Dedifferentiated amniotic fluid mesenchymal stem cell (primary cell): Measurements from ENCODE around the gene MXD4.
"Not testable (repeated sequence)": the region's sequence is repeated elsewhere in the genome, so short reads cannot be mapped to it uniquely, and the experiment has no call there.

Experiments used
- DNase-seq: peaks from one replicate; pipeline ENCODE4 v3.0.0-alpha.2; 2016; ENCODE audit errors: extremely low spot score

MXD4 gene

DNA sequence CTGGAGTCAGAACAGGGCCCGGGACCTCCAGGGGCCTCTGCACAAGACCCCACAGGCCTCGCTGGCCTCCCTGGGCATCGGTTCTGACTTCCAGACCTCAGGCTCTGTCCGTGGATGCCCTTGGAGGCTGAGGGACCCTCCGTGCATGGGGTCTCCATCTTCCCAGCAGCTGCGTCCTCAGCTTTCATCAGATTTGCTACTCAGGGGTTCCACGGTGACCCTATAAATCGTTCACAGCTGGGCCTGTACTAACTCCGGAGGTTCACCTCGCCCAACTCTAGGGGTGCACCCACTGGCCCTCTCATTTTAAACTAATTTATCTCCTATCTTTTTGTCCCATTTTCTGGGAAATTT lies 13.1 kb upstream of the MXD4 start:
- DNase-seq = not testable (repeated sequence)

DNA sequence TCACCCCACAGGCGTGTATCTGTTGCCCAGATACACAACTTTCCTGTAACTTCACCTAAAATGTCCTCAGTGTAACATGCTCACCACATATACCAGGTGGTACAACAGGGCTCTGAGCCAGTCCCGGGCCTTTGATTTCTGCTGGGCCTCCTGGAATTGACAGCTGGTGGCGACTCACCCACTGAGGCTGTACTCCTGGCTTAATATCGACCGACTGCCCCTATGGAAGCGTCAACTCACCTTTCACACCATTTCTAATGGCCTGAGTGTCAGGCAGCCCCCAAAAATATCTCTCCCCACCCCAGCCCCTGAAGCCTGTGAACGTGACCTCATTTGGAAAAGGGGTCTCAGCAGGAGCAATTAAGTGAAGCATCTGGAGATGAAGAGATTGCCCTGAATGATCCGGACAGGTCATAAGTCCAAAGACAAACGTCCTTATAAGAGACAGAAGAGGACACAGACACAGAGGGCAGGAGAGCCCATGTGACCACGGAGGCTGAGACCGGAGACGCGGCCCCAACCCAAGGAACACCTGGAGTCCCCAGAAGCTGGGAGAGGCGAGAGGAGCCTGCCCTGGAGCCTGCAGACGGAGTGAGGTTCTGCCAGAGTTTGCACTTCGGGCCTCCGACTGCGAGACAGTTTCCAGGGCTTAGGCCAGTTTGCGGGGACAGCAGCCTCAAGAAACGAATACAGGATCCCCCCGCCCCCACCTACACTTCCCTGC lies 12.6 kb upstream of the MXD4 start:
- DNase-seq = no peak

DNA sequence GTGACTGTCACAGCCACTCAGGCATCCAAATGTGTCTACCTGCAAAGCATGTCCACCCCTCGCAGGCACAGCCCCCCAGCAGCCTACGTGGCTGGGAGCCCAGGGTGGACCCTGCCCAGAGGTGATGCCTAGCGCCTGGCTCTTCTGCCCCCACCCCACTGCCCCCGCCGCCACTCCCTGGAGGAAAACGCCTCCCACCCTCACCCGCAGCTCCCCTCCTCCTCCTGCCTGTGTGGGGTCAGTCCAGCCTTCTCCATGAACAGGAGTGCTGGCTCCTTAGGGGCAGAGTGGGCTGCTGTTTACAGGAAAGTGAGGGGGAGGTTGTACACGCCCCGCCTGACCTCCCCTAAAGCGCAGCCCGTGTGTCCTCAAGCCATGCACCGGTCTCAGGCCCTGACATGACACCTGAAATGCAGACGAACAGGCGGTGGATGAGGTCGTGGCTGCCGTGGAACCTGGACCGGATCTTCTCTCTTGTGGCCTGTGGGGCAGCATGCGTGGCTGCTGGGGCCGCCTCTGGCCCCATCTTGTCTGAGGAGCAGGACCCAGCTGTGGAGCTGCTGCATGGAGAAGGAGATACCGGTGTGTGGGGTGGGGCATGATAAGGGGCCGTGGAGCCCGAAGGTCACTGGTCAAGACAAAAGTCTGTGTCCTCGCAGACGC lies 11.9 kb upstream of the MXD4 start:
- DNase-seq = no peak

DNA sequence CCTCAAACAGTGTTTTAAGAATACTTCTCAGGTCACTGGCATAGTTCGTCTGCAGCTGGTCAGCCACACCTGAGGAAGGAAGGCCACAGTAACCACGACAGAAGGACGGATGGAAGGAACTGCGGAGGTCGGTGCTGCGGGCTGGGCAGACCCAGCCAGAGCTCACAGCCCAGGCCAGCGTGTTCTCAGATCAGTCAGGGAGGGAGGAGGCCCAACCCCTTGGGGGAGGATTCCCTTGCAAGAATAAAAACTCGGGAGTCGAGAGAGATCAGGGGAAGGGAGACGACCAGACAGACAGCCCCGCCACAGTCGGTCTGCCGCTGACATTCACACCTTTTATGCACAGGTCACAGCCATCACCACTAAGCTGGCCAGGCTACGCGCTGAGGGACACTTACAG lies 11.3 kb upstream of the MXD4 start:
- no peak for DNase-seq

DNA sequence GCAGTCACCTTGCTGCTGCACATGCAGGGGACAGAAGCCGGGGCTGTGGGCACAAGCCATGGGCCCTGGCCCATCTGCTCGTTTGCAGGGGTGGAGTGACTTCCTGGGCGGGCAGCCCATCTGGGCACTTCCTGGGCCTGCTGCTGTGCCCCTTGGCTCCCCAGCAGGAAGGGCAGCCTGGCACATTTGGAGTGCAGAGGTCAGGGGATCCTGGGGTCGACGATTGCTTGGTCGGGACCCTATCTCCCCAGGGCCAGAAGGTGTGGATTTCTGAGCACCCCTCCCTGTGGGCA lies 10.9 kb upstream of the MXD4 start:
- no peak for DNase-seq

DNA sequence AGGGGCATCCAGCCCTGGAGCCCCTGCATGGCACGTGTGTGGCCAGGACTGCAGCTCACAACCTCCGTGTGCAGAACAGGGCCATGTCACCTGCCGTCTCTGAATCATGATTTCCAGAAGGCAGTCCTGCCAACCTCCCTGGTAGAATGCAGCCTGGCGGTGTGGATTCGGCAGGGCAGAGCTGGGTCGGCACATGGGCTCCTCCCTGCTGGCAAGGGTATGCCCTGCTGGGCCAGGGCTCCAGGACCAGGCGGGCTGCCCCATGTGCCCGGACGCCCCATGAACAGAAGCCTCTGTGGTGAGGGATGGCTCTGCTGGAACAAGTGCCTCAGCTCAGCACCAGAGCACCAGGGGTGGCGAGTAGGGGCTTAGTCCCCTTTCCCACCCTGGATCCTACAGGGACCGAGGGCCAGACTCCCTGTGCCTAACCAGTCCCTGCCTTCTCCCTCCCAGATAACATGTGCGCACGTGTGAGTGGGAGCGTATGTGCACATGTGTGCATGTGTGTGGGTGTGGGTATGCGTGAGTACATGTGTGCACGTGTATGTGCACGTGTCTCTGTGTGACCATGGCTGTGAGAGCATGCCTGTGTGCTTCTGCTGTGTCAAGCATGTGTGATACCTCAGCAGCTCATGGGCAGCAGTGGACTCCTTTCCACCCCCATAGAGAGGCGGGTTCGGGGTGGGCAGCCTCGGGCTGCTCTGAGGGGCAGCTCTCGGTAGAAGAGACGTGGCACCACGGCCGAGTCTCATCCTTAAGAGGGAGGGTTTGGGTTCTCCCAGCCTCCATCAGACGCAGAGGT lies 10.3 kb upstream of the MXD4 start:
- DNase-seq = no peak

DNA sequence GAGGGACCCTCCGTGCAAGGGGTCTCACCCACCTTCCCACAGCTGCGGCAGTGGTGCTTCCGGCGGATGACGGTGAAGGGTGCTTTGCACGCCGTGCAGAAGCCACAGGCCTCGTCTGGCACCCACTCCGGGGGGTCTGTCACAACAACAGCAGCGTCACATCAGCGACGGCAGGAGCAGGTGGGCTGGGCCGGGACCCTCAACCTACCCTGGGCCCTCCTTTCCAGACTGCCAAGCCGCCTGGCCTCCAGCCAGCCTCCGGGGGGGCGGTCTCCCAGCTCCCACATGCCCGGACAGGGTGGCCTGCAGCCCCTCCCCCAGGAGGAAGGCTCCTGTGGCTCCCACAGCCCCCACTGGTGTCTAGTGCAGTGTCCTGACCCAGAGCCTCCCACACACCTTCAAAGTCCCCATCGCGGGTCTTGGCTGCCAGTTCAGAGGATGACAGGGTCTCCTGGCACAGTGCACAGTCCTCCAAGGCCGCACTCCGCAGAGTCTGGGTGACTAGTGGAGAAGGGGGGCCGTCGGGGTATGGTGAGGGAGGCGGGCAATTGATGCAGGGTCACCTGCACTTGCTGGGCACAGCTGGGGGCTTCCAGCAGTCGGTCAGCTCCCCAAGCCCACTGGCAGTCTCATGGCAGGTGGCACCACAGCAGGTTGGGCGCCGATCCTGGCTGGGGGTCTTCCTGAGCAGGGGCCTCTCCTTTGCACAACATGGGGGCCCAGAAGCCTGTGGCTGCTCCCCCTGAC lies 9.5 kb upstream of the MXD4 start:
- no peak for DNase-seq

DNA sequence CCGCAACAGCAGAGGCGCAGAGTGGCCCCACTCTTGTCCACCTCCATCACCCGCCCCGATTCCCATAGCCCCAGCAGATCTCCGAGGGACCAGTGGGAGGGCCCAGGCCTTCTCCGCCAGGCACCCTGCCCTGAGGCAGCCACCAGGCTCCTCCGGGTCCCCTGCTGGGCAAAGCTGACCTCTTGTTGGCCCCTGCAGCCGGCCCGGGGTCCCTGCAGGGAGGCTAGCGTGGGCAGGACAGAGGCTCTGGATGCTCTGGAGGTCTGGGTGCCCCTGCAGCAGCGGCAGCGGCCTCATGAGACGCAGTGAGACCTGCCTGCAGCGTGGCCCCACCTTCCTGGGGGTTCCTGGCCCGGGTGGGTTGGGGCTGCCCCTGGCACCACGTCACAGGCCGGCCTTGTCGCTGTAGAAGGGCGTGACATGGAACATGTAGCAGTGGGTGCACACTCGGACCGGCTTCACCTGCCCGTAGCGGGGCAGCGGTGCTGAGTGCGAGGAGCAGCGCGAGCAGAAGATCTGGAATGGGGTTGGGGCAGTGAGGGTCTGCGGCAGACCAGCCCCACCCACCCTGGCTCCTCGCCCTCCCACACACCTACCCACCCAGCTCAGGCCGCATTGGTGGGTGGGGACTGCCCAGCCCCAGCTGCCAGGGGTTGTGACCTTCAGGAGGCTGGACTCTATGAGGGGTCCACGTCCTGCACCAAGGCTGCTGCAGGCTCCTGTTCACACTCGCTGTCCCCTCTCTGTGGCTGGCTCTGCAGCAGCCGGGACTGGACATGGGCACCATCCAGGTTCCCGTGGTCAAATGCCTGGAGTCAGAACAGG lies 8.6 kb upstream of the MXD4 start:
- DNase-seq = no peak

DNA sequence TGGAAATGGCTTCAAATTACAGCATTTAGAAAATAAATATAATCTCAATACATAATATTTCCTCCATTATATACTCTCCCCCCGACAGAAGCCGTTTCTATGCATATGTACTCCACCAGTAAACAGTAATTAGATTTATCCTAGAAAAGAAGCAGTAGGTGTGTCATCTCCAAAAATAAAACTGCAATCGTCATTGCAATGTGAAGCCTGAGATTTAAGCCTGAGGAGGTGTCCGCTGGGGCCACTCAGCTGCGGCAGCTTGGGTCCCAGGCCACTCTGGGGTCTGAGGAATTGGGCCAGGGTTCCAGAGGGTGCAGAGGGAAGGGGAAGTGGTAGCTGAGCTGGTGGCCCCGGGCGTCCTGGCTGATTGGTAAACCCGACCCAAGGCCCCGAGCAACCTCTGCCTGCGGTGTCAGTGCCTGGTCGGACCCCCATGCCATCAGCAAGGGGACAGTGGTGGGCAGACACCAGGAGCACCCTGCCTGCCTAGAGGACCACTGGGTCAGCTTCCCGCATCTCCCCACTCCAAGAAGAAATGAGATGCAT lies 7.8 kb upstream of the MXD4 start:
- DNase-seq = no peak

DNA sequence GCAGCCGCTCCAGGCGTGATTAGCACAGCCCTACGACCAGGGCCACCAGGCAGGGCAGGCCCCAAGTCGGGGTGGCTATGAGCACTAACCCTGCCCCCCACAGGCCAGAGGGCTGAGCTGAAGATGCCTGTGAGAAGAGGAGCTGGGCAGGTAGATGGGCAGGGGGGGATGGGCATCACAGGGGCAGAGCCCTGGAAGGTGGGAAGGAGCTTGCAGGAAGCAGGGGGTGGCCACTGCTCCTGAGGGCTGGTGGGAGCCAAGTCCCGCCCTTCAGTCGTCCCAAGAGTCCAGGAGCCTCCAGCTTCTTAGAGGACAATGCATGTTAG lies 7.3 kb upstream of the MXD4 start:
- DNase-seq = no peak

DNA sequence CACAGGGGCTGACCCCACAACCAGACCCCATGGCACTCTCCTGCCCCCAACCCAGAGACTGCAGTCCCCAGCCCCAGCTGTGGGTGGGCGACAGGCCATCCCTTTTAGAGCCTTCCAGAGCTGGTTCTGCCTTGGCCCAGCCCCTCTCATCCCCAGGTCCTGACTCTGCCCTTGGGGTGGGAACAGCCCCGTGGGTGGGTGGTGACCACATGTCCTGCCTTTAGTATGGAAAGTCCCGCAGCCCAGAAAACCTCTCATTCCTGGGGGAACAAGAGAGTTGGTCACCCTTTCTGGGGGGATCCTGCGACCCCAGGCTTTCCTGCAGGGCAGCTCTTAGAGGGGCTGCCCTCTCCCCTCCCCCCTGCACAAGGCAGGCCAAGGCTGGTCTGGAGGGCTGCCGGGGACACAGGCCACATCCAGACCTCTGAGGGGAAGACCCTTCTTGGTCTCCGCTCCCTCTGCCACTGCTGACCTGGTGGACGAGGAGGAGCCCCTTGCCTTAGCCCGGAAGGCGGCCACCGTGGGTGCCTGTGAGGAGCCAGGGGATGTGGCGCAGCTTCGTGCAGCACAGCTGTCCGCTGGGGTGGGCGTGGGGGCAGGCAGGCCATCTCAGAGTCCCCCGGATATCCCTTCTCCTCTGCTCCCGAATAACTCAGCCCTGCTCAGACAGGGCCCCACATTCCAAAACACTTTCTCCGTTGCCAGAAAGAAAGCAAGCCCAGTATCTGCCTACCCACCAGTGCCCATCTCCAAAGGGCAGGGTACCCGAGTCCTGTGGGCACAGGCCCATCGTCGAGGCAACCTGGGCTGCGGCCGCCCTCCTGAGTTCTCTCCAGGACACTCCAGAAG lies 6.7 kb upstream of the MXD4 start:
- no peak for DNase-seq

DNA sequence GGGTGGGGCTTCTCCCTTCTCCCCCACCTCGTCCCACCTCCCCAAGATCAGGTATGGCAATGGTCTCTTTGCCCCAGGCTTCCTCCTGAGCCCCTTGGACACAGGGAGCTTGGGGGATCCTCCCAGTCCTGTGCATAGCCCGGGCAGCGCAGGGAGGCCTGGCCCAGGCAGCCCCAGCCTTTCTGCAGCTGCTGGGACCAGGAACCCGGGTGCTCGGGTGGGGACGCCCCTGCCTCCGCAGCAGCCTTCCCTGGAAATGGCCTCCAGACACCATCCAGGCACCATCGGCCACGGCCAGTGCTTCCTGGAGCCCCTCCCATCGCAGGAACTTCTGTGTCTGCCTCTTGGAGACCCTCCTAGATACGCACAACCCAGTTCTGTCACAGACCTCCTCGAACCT lies 5.9 kb upstream of the MXD4 start:
- DNase-seq = no peak

DNA sequence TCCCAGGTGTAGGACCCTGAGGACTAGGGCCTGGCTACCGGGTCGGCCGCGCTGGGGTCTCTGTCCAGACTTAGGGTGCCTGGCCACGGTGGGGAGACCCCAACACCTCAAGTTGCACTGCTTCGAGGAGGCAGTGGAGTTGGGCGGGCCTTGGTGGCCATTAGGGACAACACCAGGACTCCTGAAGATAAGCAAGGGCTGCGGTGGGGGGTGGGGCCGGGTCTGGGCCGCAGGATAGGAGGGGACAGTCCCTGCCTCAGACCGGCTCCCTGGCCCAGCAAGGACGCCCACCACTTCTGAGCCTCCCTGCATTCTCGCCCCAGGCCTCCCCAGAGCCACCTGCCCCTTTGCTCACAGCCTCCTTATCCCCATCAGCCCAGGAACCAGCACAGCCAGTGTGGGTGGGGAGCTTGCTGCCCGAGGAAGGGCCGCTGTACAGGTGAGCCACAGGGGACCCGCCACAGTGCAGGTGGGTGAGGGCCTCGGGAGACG lies 5.5 kb upstream of the MXD4 start:
- DNase-seq = no peak

DNA sequence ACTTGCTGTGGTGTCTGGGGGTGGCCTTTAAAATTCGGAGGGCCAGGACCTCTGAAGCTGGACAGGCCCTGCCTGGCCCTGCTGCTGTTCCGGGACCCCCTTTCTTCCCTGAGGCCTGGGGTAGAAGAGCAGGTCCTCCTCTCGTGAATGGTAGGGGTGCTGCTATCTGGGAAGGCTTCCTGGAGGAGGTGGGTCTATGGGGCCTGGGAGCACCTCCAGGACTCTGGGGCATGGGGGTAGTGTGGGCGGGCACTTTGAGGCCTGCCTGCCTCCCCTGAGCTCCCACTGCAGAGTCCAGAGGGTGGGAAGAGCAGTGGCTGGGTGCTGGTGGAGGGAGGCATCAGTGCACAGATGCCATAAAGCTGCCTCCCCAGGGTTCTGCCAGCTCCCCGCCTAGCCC lies 4.9 kb upstream of the MXD4 start:
- DNase-seq = no peak

DNA sequence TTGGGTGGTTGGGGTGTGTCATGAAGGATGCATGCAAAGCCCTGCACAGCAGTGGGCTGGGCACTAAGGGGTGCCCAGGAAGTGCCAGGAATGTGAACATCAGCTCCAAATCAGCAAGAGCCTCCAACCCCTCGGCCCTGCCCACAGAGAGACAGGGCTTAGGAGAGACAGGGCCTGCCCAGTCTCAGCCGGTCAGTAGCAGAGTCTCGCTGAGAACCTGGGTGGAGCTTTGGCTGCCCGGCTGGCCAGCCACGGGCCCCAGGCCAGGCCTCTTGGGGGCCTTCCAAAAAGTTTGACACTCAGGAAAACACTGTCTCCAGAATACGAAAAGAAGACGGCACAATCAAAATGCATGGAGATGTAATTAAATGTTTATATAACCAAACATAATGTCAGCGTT lies 4.3 kb upstream of the MXD4 start:
- no peak for DNase-seq

DNA sequence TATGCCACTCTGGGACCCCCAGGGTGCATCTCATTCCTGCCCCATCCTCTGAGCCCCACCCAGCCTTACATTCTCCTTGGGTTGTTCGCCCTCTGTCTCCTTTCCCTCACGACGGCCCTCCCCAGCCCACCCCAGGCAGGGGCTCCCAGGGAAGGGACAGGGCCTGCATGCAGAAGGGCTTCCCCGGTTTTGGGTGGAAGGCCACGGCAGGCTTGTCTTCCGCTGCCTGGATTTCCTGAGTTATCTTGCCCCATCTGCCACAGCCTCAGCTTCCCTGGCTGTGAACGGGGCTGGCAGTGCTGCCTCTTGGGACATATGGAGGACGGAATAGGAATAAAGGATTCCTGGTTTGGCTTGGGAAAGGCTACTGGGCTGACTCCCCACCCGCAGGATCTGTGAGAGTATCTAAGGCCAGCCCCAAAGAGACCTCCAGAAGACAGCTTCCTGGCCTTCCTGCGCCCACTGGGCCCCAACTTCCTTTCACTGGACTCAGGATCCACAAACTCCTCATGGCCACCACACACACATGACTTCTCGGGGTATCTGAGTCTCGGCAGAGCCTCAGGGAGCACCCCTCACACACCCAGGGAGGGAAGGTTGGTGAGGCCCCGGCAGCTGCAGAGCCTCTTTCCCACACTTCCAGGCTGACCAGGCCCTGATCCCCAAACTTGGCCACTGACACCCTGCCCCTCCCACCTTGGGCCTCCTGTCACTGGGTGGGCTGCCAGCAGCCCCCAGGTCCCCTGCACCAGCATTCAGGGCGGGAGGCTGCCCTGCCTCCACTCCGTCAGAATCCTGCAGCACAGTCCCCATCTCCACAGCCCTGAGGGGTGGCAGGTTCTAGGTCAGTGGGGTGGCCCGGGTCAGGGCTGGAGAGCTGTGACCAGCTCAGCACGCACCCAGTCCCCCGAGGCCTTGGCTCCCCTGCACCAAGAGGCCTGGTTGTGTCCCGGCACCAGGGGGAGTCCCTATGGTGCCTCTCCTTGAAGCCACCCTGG lies 3.5 kb upstream of the MXD4 start:
- DNase-seq = no peak

DNA sequence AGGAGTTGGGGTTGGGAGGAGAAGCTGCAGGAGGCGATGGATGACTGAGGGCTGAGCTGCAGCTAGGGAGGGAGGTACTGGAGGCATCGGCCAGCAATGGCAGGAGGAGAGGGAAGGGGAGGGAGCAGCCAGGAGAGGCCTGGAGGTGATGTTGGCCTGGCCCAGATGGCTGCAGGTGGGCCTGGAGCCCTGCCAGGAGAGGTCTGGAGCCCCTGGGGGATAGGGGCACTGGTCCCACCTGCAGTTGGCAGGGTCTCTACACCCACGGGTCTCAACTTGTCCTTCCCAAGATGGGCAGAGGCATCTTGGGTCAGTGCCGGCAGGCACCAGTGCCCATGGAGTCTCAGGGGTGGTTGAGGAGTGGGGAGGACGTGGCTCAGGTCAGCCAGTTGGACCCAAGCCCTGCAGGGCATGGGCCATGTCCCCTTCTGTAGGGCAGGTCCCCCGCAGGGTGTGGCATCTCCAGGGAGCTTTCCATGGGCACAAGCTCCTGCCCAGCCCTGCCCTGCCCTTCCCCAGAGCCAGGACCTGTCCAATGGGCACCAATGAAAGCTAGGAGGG lies 2.7 kb upstream of the MXD4 start:
- no peak for DNase-seq

DNA sequence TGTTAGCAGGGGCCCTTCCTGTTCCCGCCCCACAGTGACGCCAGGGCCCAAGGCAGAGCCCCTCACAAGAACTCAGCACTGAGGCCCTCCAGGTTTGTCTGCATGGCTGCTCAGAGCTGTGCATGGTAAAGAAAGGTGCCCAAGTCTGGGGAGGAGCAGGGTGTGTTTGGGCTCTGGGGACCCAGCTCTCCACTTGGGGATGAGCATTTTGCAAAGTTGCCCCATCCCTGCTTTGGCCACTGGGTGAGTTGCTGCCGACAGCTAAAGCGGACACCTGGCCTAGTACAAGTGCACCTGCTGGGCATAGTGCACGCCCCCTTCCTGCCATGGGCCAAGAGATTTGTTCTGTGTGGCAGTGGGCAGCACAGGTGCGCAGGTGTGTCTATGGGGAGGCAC lies 2.0 kb upstream of the MXD4 start:
- DNase-seq = no peak

DNA sequence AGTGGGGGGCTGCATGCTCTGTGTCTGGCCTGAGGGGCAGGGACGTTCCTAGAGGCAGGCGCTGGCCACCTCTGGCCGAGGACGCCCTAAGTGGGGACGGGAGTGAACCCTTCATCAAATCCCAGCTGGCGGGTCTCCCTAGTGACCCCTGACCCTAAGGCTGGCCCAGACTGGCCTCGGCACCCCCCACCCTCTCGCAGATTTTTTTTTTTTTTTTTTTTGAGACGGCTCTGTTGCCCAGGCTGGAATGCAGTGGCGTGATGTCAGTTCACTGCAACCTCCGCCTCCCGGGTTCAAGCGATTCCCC lies 988 bp upstream of the MXD4 start:
- no peak for DNase-seq
